GDM1 (cell line): ENCODE data around the gene MRPL14.
A peak's percentile ranks its signal among the peaks of the same experiment; 100 is the strongest.

ENCODE experiments used
- DNase-seq: peaks from one replicate; lab custom pipeline; 2025; lab: John Stamatoyannopoulos, UW

The MRPL14 gene

DNA sequence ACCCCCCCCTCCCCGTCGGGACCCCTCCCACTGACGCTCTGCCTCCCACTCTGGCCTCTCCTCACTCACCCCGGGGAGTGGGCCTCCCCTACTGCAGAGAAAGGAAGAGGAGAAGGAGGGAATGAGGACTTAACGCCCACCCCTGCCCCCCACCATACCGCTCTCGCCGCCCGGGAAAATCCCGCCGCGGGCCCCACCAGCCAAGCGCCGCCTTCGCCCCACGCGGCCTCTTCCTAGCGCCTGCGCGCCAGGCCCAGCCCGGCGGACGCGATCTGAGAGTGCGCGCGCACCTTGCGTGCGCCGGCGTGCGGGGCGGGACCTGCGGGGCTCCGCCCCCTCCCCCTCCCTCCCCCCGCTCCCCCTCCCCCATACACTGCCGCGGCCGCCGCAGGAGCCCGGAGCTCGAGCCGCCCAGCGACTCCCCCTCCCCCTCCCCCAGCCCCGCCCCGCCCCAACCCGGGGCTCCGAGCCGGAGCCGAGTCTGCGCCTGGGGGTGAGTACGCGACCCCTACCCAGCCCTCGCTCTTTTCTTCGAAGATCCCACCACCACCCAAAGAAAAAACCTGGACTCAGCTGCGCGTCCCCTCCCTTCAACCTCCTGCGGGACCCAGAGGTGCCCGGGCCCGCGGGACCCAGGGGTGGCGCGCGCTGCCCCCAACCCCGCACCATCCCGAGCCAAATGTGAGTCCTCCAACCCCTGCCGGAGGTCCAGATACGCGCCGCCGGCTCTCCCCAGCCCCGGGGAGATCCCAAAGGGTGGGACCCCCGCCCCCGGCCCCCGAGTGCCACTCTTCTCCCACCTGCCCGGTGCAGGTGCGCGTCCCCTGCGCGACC lies at the start of gene MRPL14, which contains the start of gene TMEM63B:
Gene MRPL14 (minus strand): TSS at position 267 of the 834 bp plus-strand sequence. CDS start 10,841 bp downstream, outside the sequence.
Gene TMEM63B (plus strand): TSS at position 369 of the 834 bp plus-strand sequence. CDS start 7,031 bp downstream, outside the sequence.
- peak; percentile 82 for DNase-seq

DNA sequence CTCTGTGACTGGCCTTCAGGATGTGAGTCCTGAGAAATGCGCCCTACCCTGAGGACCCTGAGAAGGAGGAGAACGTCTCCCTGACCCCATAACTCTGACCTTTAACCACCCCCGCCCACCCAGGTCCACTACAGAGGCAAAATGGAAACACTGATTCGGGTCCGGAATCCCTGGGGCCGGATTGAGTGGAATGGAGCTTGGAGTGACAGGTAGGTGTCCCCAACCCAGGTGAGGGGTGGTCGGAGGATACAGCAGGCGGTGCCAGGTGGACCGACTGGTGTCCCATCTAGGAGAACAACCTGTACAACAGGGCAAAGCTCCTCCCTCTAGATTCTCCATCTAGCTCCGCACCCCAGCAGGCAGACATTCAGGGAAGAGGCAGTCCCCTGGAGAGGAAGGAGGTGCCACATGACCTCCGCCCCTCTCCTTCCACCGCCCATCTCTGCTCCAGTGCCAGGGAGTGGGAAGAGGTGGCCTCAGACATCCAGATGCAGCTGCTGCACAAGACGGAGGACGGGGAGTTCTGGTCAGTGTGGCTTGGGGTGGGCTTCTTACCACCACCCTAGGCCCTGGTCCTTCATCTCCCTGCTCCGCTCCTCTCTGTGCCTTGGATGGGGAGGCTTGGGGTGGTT lies 49.0 kb upstream of the MRPL14 start:
- no peak for DNase-seq

DNA sequence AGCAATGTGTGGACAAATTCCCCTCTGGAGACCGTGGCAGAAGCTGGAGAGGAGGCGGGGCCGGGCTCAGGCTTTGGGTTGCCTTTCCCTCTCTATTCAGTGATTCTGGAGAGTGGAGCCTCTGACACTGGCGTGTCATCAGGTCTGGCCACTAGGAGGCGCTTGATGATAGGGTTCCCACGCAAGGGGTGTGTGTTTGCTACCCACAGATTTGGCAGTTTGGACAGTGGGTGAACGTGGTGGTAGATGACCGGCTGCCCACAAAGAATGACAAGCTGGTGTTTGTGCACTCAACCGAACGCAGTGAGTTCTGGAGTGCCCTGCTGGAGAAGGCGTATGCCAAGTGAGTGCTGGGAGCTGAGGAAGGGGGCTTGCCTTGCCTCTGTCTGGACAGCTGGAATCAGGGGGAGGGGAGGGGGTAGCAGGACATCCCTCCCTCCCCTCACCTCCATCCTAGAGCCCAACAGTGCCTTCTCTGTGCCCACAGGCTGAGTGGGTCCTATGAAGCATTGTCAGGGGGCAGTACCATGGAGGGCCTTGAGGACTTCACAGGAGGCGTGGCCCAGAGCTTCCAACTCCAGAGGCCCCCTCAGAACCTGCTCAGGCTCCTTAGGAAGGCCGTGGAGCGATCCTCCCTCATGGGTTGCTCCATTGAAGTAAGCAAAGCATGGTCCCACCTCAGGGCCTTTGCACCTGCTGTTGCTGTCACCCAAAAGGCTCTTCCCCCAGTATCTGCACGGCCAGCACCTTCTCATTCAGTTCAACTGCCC lies 45.7 kb upstream of the MRPL14 start:
- peak; percentile 56 for DNase-seq

DNA sequence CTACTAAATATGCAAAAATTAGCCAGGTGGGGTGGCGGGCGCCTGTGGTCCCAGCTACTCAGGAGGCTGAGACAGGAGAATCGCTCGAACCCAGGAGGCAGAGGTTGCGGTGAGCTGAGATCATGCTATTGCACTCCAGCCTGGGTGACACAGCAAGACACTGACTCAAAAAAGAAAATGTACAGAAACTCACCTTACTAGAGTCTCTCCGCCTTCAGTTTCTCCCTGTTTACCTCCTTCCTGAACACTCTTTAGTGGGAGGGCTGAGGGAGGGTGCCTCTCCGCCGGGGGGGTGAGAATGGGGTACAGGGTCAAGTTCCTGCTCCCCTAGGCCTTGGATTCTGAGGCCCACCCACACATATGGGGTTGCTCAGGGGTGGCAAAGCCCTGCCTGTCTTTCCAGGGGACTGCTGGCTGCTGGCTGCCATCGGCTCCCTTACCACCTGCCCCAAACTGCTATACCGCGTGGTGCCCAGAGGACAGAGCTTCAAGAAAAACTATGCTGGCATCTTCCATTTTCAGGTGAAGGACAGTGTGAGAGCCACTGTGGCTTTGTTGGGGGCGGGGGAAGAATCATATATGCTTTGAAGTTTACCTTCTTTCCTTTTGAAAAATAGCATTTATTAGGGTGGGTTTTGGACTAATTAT lies 44.8 kb upstream of the MRPL14 start:
- no peak for DNase-seq

DNA sequence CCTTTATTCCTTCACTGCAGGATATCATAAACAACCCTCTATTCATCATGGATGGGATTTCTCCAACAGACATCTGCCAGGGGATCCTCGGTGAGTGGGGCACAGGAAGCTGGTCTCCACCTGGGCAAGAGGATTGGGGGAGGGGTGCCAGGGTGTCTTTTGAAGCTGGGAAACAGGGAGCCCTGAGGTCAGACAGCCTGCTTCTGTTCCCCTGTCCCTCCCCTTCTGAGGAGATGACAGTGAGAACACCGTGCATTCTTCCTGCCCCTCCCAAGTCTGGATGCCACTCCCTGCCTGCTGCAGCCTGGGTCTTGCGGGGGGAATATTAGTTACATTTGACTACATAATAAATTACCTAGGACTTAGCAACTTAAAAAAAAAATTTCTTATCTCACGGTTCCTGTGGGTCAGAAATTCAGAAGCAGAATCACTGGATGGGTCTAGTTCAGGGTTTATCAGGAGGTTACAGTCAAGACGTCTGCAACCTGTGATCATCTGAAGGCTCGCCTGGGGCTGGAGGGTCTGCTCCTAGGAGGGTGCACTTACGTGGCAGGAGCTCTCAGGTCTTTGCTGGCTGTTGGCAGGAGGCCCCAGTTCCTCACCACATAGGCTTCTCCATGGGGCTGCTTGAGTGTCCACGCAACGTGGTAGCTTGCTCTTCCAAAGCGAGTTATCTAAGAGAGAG lies 42.8 kb upstream of the MRPL14 start:
- DNase-seq, result no peak

DNA sequence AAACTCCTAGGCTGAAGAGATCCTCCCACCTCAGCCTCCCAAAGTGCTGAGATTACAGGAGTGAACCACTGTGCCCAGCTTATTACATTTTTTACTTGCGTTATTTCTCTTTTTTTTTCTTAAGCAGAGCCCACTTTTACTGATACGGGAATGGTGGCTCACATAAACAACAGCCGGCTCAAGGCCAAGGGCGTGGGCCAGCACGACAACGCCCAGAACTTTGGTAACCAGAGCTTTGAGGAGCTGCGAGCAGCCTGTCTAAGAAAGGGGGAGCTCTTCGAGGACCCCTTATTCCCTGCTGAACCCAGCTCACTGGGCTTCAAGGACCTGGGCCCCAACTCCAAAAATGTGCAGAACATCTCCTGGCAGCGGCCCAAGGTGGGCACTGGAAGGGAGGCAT lies 41.9 kb upstream of the MRPL14 start:
- DNase-seq, result no peak

DNA sequence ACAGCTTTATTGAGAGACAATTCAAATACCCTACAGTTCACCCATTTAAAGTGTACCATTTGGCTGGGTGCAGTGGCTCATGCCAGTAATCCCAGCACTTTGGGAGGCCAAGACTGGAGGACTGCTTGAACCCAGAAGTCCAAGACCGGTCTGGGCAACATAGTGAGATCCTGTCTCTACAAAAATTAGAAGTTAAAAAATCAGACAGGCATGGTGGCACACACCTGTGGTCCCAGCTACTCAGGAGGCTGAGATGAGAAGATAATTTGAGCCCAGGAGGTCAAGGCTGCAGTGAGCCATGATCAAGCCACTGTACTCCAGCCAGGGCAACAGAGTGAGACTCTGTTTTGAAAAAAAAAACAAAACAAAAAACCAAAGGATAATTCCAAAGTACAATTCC lies 40.3 kb upstream of the MRPL14 start:
- no peak for DNase-seq

DNA sequence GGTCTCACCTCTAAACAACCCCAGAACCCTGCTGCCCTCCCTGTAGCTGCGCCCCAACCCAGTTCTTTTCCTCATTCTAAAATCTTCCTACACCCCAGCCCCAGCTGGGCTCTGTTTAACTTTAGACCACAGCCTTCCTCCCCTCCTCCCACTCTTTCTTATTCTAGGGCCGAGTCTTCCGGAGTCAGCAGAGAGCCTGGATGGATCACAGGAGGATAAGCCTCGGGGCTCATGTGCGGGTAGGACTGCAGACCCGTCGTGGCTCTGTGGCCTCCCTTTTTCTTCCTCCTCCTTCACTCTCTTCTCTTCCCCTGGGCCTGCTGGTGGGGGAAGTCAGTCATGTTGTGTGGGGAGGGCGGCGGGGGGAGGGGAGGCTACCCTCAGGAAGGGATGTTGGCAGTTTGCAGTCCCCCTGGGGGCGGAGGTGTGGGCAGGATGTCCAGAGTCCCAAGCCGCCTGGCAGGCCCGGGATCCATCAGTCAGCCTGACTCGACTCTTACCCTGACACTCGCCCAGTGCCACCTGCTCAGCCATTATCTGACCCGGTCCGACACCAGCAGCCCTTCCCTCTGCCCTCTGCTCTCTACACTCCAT lies 39.4 kb upstream of the MRPL14 start:
- peak; percentile 45 for DNase-seq

DNA sequence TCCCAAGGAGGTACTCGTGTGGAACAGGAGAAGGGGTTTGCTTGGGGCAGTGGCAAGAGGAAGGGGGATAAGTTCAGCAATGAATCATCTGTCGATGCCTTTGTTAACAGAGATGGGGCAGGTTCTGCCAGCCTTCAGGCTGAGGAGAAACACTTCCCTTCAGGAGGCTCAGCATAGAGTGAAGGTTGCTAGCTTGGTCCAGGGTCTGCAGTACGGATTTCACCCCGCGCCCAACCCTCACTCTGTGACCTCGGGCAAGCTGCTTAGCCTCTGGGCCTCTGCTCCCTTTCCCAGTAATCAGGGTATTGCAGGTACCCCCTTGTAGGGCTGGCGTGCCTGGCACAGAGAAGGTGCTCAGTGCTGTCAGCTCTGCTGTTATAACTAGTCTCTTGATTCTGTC lies 38.9 kb upstream of the MRPL14 start:
- DNase-seq, result no peak

DNA sequence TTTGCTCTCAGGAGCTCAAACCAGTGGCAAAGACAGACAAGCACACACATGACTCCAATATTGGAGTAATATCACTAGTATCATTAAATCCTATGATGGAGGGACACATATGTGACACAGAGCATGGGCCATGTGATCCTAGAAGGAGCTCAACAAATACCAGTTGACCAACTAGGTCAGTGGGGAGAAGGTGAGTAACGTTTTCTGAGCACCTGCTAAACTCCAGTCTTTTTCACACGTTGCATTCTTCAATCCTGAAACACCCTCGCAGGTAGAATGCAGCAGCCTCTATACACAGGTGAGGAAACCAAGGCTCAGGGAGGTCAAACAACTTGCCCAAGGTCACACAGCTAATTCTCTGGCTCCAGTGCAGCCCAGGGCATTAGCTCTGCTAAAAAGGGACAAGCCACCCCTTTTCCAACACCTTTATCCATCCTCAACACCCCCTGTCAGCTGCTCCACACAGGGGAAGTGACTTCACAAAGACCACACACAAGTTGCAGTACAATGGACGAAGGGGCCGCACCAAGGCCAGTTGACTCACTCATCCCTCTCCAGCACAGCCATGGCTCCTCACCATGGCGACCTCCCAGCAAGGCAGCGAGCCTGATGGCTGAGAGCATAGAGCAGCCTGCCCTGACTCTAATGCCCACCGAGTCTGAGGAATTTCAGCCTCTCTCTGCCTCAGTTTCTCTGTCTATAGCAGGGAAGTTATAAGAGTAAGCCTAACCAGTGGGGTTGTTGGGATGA lies 35.8 kb upstream of the MRPL14 start:
- no peak for DNase-seq

DNA sequence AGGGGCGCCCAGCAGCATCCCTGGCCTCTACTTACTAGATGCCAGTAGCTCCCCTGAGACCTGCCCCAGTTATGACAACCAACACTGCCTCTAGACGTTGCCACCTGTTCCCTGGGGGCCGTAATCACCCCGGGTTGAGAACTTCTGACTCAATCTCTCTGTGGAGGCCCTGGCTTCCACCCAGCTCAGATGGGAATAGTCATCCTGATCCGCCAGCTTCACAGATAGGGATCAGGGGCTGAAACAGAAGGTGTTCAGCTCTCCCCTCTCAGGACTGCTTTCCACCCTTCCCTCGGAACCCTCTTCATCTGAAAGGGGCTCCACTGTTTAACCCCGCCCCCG lies 34.7 kb upstream of the MRPL14 start:
- no peak for DNase-seq

DNA sequence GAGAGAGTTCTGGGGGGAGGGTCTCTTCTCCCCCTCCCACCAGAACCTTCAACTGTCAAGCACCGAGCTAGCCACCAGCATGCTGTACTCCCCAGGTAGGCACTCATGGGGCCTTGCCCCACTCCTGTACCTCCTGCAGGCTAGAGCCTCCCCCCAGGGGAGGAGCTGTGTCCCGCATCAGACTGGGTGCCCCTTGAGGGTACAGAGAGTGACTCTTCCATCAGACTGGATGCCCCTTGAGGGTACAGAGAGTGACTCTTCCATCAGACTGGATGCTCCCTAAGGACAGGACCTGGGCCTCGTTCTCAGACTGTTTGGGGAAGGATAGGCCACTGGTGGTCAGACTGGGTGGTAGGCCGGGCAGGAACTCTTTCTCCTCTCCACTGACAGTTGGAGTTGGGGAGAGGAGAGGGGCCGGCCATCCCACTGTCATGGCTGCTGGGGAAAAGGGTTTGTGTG lies 31.5 kb upstream of the MRPL14 start, which contains the start of gene CAPN11:
Gene CAPN11 (plus strand): TSS at position 51 of the 459 bp plus-strand sequence. CDS start 29 bp downstream, at position 80.
- no peak for DNase-seq

DNA sequence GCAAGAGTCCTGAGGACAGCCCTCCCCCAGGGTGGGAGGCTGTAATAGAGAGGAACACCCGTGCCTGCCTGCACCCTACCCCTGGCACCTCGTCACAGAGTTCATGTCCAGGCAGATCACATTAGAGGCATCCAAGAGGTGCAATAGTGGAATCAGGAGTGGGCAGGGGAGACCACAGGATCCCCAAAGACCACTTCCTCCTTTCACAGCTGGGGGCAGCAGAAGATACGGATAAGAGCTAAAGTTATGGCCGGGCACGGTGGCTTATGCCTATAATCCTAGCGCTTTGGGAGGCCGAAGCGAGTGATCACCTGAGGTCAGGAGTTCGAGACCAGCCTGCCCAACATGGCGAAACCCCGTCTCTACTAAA lies 29.9 kb upstream of the MRPL14 start:
- DNase-seq, result no peak

DNA sequence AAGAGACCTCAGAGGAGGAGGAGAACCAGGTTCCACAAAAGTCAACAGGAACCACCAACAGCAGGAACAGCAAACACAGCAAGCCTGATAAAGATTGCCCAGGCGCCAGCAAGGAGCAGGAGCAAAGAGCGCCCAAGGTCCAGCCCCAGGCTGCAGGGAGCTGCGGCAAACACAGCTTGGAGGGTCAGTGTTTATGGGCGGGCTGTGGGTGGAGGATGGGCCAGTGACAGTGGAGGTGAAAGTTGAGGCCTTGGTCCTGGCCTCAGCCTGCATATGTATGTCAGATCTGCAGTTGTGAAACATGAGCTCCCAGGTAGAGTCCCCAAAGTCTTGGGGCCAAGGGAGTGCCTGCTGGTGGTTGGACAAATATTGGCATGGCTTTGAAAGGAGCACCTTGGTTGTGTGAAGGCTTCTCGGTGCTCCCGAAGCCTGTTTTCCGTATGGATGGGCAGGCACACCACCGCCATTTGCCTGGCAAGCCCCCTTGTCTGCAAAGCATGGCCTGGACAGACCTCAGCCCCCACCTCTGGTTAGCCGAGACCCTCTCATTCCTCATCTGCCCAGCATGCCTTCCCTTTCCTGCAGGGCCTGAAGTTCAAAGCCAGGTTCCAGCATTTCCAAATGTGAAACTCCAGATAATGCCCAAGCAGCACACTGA lies 29.4 kb upstream of the MRPL14 start:
- DNase-seq, result no peak

DNA sequence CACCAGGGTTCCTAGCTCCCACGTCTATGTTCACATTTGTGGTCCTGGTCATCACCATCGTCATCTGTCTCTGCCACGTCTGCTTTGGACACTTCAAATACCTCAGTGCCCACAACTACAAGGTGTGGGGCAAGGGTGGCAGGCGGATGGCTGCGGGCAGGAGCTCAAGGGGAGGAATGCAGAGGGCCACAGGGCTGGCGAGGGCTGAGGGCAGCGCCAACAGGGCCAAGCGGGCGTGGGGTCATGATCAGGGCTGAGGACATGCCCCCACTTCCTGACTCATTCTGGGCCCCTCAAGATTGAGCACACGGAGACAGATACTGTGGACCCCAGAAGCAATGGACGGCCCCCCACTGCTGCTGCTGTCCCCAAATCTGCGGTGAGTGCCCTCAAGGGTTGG lies 26.8 kb upstream of the MRPL14 start:
- DNase-seq, result no peak

DNA sequence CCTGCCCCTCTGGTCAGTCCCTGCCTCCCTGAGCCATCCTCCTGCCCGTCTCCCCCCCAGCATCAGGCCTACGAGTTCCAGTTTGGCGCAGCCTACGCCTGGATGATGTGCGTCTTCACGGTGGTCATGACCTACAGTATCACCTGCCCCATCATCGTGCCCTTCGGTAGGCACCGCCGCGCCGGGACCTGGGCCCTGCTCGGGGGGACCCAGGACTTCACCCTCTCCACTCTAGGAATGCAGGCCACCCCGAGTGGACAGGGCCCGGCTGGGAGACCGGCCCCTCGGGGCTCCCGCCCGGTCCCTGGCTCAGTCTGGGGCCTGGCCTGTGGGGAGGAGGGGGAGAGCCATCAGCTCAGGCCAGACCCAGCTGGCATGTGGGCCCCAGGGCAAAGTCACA lies 25.3 kb upstream of the MRPL14 start:
- DNase-seq, result no peak

DNA sequence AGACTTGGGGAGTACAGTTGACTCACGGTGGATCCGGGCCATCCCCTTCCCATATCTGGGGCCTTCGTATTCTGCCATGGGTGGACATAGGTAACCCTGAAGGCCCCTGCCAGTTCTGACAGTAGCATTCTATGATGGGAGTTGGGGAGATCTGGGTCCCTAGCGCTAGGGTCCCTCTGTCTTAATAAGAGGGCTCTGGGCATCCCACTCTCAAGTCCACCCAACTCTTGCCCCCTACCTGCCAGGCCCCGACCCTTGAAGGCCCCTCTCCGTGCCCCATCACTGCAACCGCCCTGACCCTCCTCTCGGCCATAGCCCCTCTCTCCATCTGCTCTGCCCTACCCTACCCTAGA lies 24.8 kb upstream of the MRPL14 start:
- DNase-seq, result no peak

DNA sequence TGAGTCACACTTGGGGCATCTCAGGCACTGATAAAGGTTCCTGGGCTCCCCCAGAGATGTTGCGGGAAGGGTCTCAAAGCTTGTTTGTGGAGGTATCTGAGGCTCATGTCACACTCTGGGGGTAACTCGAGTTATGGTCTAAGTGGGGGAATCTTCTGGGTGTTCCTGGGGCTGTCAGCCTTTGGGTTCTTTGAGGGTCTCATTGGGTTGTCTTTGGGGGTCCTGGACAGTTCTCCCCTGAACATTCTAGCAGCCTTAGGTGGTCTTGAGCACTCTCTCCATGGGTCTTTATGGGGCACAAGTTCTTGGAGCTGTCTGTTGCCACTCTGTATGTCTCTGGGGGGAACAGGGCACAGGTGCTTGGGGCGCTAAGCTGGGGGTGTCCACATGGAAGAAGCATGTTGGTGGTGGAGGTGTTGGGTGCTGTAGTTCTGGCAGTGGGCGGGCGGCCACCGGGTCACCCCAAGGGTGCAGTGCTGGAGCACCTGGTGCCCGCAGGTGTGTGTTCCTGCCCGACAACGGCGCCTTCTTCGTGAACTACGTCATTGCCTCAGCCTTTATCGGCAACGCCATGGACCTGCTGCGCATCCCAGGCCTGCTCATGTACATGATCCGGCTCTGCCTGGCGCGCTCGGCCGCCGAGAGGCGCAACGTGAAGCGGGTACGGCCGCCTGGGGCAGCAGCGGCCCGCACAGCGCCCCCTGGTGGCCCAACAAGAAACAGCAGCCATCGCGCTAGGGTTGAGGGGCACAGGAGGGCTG lies 24.3 kb upstream of the MRPL14 start:
- peak; percentile 57 for DNase-seq

DNA sequence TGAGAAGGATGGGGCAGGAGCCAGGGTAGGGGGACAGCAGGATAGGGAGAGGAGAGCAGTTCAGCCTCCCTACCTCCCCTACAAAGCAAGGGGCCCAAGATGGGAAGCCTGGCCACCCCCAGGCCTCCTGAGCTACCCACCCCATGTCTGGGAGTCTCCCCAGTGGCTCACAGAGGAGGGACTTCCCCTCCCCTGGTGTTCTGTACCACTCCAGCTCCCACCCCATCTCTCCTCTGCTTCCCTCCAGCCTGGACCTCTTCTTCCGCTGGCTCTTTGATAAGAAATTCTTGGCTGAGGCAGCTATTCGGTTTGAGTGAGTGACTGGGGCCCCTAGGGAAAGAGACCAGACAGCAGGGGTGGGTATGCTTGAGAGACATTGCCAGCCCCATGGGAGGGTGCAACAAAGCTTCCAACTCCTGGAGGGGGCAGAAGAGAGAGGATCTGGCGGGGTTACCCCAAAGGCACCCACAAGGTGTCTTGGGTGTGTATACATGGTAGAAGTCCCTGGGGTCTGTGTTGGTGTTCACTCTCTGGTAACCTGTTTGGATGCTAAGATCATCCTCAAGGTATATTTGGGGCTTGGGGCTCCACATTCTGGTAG lies 23.2 kb upstream of the MRPL14 start:
- no peak for DNase-seq
